Lung microvascular endothelial cell (primary cell): ENCODE measurements around the gene VRK1. TPM values are rescaled to one million over a fixed set of nuclear protein-coding genes. Genes with fewer than 3 reads are reported as not detected.

ENCODE experiments used
- DNase-seq, 2 donors: peaks; one replicate each; pipeline versions ENCODE4 v3.0.0 to v3.0.0-alpha.2; 2010; ENCODE audit warnings: low read depth in 2 of 2
- total RNA-seq: library from RNA; depleted of rRNA; stranded (reverse); fragments of >200 nt; gene quantifications from 2 replicates; pipeline ENCODE4 v1.2.1, GENCODE V29; 2014

VRK1 gene
- total RNA-seq, 1 donor from 2014 or later, result 38.1 TPM

DNA sequence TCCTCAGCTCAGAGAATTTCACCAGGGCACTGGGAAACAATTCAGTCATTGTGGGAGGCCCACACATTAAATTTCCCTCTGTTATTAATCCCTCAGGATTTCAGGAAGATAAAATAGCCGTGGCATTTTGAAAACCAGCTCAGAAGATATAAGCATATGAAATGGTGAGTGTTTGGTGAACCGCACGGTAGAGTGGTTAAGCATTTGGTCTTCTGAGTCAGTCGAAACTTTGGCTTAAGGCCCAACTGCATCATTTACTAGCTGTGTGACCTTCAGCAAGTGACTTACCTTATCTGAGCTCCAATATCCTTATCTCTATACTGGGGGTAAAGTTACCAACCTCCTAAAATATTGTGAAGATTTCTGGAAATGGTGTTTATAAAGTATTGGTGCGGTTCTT lies 5.2 kb upstream of the VRK1 start:
- DNase-seq, result no peak

- DNase-seq, result no peak
Observed at GRCh38 chr14:96792591-96792990, 4.6 kb upstream of the VRK1 start.

GRCh38 chr14:96793547-96793946 lies 3.6 kb upstream of the VRK1 start:
- peak in 1 of 2 donors; percentile 17 for DNase-seq

DNA sequence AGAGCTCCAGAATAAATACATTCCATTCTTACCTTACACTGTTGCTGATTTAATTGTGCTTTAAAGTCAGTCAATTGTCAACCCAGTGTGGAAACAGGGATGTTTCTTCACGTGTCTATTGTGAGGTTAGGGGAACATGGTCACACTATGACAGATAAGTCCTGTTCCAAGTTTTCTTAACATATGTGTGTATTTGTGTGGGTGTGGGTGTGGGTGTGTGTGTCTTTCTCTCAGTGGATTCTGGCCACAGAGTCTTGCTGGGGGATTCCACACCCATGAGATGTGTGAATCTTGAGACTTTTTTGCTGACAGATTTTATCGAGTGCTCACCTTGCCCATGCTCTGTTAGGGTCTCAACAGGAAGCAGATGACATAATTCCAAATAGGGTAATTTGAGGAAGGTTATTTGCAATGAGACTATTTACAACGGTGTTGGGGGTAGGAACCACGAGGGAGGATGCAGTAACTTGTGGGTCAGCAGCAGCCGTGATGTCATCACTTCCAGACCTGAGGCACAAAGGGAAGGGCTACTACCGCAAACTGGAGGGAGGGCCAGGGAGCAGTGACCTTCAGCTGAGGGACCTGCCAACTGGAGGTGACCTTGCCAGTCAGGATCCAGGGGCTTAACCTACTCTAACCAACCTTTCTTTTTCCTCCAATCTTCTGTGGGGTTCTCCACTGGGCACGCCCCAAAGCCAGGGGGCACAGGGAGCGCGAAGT lies 1.9 kb upstream of the VRK1 start:
- no peak for DNase-seq

- peak; percentile 35 to 43 for DNase-seq
Observed at GRCh38 chr14:96797582-96798349, 584 bp downstream of the VRK1 start.

DNA sequence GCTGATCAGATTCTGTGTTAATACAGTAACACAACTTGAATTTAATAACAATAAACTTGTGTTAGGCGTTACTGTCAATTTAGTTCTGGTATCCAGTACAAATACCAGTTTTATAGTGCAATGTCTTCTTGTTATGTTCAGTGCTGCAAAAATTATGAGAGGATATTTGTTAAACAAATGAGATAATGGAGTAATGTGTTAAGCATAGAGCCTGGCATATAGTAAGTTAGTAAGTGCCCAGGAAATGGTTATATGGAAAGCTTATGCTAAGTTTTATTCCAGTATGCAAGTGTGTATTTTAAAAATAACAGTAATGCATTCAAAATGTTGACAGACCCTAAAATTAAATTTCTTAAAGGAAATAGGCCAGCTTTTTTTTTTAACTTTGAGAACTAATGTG lies 1.8 kb downstream of the VRK1 start:
- DNase-seq, result no peak

- DNase-seq, result no peak
Observed at GRCh38 chr14:96799489-96800054, 2.4 kb downstream of the VRK1 start.

- no peak for DNase-seq
Observed at GRCh38 chr14:96801931-96802330, 4.7 kb downstream of the VRK1 start.

DNA sequence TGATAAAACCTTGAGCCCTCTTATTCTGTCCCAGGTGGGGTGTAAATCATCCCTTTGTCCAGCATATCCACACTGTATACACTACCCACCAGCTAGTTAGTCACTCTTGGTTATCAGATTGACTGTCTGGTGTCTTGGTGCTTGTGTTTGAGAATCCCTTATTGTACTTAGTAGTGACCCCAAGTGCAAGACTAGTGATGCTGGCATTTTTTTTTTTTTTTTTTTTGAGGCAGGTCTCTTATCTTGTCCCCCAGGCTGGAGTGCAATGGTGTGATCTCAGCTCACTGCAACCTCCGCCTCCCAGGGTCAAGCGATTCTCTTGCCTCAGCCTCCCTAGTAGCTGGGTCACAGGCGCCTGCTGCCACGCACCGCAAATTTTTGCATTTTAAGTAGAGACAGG lies 5.8 kb downstream of the VRK1 start:
- no peak for DNase-seq

GRCh38 chr14:96803958-96804357 lies 6.8 kb downstream of the VRK1 start:
- DNase-seq, result peak; percentile 10 to 30

GRCh38 chr14:96804895-96805294 lies 7.7 kb downstream of the VRK1 start:
- peak in 1 of 2 donors; percentile 18 for DNase-seq

- DNase-seq, result no peak
Observed at GRCh38 chr14:96805956-96806355, 8.8 kb downstream of the VRK1 start.

DNA sequence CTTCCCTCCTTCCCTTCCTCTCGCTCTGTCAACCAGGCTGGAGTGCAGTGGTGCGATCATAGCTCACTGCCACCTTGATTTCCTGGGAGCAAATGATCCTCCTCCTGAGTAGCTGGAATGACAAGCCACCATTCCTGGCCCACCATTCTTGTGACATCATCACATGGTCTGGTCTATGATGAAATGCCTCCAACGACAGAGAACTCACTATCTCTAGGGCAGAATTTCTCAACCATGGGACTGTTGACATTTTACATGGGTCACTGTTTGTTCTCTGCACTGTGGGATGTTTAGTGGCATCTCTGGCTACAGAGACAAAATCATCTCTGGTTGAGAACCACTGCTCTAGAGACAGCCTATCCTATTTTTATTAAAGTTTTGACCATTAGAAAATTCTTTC lies 9.7 kb downstream of the VRK1 start:
- no peak for DNase-seq

DNA sequence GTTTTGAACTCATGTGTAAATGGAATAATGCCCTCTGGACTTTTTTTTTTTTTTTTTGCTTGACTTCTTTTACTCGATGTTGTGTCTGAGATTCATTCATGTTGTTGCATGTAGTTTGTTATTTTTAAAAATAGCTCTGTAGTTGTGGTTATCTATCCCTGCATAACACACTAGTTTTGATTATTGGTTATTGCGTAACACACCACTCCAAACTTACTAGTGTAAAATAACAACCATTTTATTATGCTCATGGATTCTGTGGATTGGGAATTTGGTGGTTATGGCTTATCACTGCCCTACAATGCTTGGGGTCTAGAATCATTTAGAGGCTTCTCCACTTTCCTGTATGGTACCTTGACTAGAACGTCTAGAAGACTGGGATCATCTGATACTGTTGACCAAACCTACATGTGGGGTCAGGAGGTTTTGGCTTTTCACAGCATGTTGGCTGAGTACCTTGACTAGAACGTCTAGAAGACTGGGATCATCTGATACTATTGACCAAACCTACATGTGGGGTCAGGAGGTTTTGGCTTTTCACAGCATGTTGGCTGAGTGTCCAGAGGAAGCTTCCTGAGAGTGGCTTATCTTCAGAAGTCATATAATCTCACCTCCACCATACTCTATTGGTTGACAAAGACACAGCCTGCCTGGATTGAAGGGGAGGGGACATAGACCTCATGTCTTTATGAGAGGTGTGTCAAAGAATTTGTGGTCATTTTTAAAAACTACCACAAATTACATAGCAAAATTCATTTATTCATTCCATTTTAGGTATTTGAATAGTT lies 11.6 kb downstream of the VRK1 start:
- no peak for DNase-seq

DNA sequence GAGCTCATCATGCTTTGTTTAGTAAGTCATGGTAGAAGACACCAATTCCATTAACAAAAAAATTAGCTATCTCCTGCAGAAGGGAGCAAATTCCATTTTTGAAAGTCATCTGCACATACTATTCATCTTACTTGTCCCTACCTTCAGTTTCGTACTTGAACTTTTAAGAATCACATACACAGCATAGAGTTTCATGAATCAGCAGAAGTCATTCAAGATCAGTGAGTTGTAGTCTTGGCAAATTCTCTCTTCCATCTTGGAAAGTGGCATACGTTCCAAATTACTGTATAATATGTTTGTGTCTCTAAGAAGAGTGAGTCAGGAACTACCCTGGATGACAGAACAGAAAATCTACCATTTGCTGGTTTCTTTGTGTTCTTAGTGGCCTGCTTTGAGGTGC lies 14.1 kb downstream of the VRK1 start:
- DNase-seq, result peak in 1 of 2 donors; percentile 10

- no peak for DNase-seq
Observed at GRCh38 chr14:96811985-96812667, 14.9 kb downstream of the VRK1 start.

- DNase-seq, result no peak
Observed at GRCh38 chr14:96816281-96816680, 19.1 kb downstream of the VRK1 start.

GRCh38 chr14:96817750-96818666 lies 20.8 kb downstream of the VRK1 start:
- DNase-seq, result no peak

DNA sequence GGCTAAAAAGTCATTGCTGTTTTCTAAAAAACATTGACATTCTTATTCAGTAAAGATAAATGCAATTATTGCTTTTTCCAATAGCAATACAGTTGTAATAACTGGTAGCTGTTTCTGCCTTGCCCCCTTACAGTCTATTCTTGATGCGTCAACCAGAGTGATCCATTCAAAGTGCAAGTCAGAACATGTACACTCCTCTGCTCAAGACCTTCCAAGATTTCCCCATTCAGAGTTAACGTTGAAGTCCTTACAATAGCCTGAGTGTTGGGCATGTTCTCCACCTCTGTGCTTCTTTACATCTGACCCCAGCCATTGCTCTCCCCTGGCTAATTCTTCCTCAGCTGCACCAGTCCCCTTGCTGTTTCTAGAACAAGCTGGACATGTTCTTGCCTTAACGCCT lies 24.3 kb downstream of the VRK1 start:
- DNase-seq, result no peak

GRCh38 chr14:96823652-96824051 lies 26.5 kb downstream of the VRK1 start:
- DNase-seq, result no peak
